ENCODE measurements around the gene PARD6B. TPM values are rescaled to one million over a fixed set of nuclear protein-coding genes. Genes with fewer than 3 reads are reported as not detected.
A peak's percentile ranks its signal among the peaks of the same experiment; 100 is the strongest.

The PARD6B gene
- total RNA-seq, 4 donors from 2014 or later = 0.72 to 15.3 (median 2.3) TPM

GRCh38 chr20:50728981-50729874 lies 2.2 kb upstream of the PARD6B start:
- intact Hi-C loops (cut with DNase I; ENCODE audit: low total_unique reads) (no loop called here), in situ Hi-C loops (cut with MboI; ENCODE audit: low sequenced_read_pairs in 4 of 4) (loop anchor here in 1 of 4 donors (25.0 kb wide), 1 partner anchor 242 kb away; no protein-coding TSS in a partner anchor)
- Histone ChIP-seq H3K36me3 (no peaks in the 10 kb centered on the region), H3K4me1 (peaks cover 21 to 40% of the 10 kb centered on the region in 2 donors), H3K4me3 (no peak overlapping the region), H3K27me3 (no peaks in the 10 kb centered on the region), H3K9me3 (no peaks in the 10 kb centered on the region), H3K27ac (peak overlapping the region in 1 of 4 donors; percentile 6)
- DNase-seq = no peak
- TF ChIP-seq POLR2A (IDR thresholded peaks at IDR 0.05) (no peak), CTCF (IDR thresholded peaks at IDR 0.05 in 4 of 5, conservative IDR thresholded peaks at IDR 0.05 in 1 of 5) (no peak)
- ATAC-seq = no peak

- no peak for DNase-seq
- no peaks in the 10 kb centered on the region for H3K36me3 ChIP-seq
- peak overlapping the region; percentile 66 to 93 (median 72) for H3K4me3 ChIP-seq
- ATAC-seq = peak in 1 of 2 donors; percentile 3
- H3K9me3 ChIP-seq = no peaks in the 10 kb centered on the region
- peak overlapping the region; percentile 78 to 92 (median 83) for H3K27ac ChIP-seq
- intact Hi-C loops (cut with DNase I; ENCODE audit: low total_unique reads) (loop anchor here (10.0 kb wide), 1 partner anchor 215 kb away; the partner anchor contains the start of gene PTPN1), in situ Hi-C loops (cut with MboI; ENCODE audit: low sequenced_read_pairs in 4 of 4) (loop anchor here in 1 of 4 donors (25.0 kb wide), 1 partner anchor 243 kb away; no protein-coding TSS in a partner anchor)
- H3K4me1 ChIP-seq = peaks cover 14 to 32% of the 10 kb centered on the region in 2 donors
- no peaks in the 10 kb centered on the region for H3K27me3 ChIP-seq
- TF ChIP-seq CTCF (IDR thresholded peaks at IDR 0.05 in 4 of 5, conservative IDR thresholded peaks at IDR 0.05 in 1 of 5) (no peak), POLR2A (IDR thresholded peaks at IDR 0.05) (no peak)
These were observed 1.2 kb upstream of the PARD6B start for GRCh38 chr20:50729901-50730764.

GRCh38 chr20:50730765-50731054 lies 670 bp upstream of the PARD6B start:
- no peaks in the 10 kb centered on the region for H3K27me3 ChIP-seq
- H3K36me3 ChIP-seq = no peaks in the 10 kb centered on the region
- H3K9me3 ChIP-seq = no peaks in the 10 kb centered on the region
- DNase-seq (no peak), ATAC-seq (no peak)
- H3K4me1 ChIP-seq = peaks cover 14 to 26% of the 10 kb centered on the region in 2 donors
- in situ Hi-C loops (cut with MboI; ENCODE audit: low sequenced_read_pairs in 4 of 4) (loop anchor here in 1 of 4 donors (25.0 kb wide), 1 partner anchor 243 kb away; no protein-coding TSS in a partner anchor), intact Hi-C loops (cut with DNase I; ENCODE audit: low total_unique reads) (loop anchor here (10.0 kb wide), 1 partner anchor 216 kb away; the partner anchor contains the start of gene PTPN1)
- peak overlapping the region; percentile 78 to 92 (median 83) for H3K27ac ChIP-seq
- H3K4me3 ChIP-seq = peak overlapping the region; percentile 66 to 93 (median 72)
- TF ChIP-seq CTCF (IDR thresholded peaks at IDR 0.05 in 4 of 5, conservative IDR thresholded peaks at IDR 0.05 in 1 of 5) (no peak), POLR2A (IDR thresholded peaks at IDR 0.05) (no peak)

GRCh38 chr20:50731930-50732690 lies 730 bp downstream of the PARD6B start:
- peak overlapping the region; percentile 66 to 93 (median 72) for H3K4me3 ChIP-seq
- in situ Hi-C loops (cut with MboI; ENCODE audit: low sequenced_read_pairs in 4 of 4) (loop anchor here in 1 of 4 donors (25.0 kb wide), 1 partner anchor 245 kb away; no protein-coding TSS in a partner anchor), intact Hi-C loops (cut with DNase I; ENCODE audit: low total_unique reads) (loop anchor here (10.0 kb wide), 1 partner anchor 217 kb away; the partner anchor contains the start of gene PTPN1)
- DNase-seq = no peak
- H3K27me3 ChIP-seq = no peaks in the 10 kb centered on the region
- H3K27ac ChIP-seq = peak overlapping the region; percentile 82 to 92 (median 84)
- ATAC-seq = peak in 1 of 2 donors; percentile 3
- H3K9me3 ChIP-seq = no peaks in the 10 kb centered on the region
- peaks cover 14 to 25% of the 10 kb centered on the region in 2 donors for H3K4me1 ChIP-seq
- TF ChIP-seq CTCF (IDR thresholded peaks at IDR 0.05 in 4 of 5, conservative IDR thresholded peaks at IDR 0.05 in 1 of 5) (no peak), POLR2A (IDR thresholded peaks at IDR 0.05) (no peak)
- no peaks in the 10 kb centered on the region for H3K36me3 ChIP-seq

Measured in gastrocnemius medialis (tissue), 4 donors.